ENCODE results near the gene GSTT2B.
A peak's percentile ranks its signal among the peaks of the same experiment; 100 is the strongest.
"Not testable (repeated sequence)": the region's sequence is repeated elsewhere in the genome, so short reads cannot be mapped to it uniquely, and the experiment has no call there.

The GSTT2B gene

GRCh38 chr22:23961084-23961771, at the start of gene GSTT2B:
GSTT2B (minus strand) TSS chr22:23961195; CDS start chr22:23961131, 64 bp downstream.
- H3K36me3 Mint-ChIP-seq, H3K9me3 Mint-ChIP-seq, H3K27ac Mint-ChIP-seq, ATAC-seq, H3K4me3 Mint-ChIP-seq, H3K27me3 Mint-ChIP-seq, H3K4me1 Mint-ChIP-seq: not testable (repeated sequence)

GRCh38 chr22:24010018-24010391, 49.0 kb upstream of the GSTT2B start:
- Mint-ChIP-seq H3K27ac (peak overlapping the region; percentile 83), H3K4me3 (no peak overlapping the region), H3K36me3 (no peaks in the 10 kb centered on the region), H3K9me3 (no peaks in the 10 kb centered on the region), H3K27me3 (no peaks in the 10 kb centered on the region), H3K4me1 (peaks cover 16% of the 10 kb centered on the region)
- ATAC-seq: no peak

GRCh38 chr22:24009227-24010017, 48.4 kb upstream of the GSTT2B start:
- Mint-ChIP-seq H3K4me3 (no peak overlapping the region), H3K9me3 (no peaks in the 10 kb centered on the region), H3K27ac (no peak overlapping the region), H3K36me3 (no peaks in the 10 kb centered on the region), H3K4me1 (peaks cover 11% of the 10 kb centered on the region), H3K27me3 (no peaks in the 10 kb centered on the region)
- no peak for ATAC-seq

GRCh38 chr22:24008381-24009226, 47.6 kb upstream of the GSTT2B start:
- no peak for ATAC-seq
- Mint-ChIP-seq H3K27me3 (peaks cover under 1% of the 10 kb centered on the region), H3K4me1 (peaks cover 5% of the 10 kb centered on the region), H3K36me3 (no peaks in the 10 kb centered on the region), H3K9me3 (no peaks in the 10 kb centered on the region), H3K27ac (no peak overlapping the region), H3K4me3 (no peak overlapping the region)

- Mint-ChIP-seq H3K27ac (no peak overlapping the region), H3K4me3 (no peak overlapping the region), H3K27me3 (peaks cover 6% of the 10 kb centered on the region), H3K4me1 (no peaks in the 10 kb centered on the region), H3K9me3 (no peaks in the 10 kb centered on the region), H3K36me3 (no peaks in the 10 kb centered on the region)
- no peak for ATAC-seq
These were observed 47.0 kb upstream of the GSTT2B start for GRCh38 chr22:24008022-24008283.

- Mint-ChIP-seq H3K9me3 (no peaks in the 10 kb centered on the region), H3K27me3 (peaks cover 7% of the 10 kb centered on the region), H3K4me1 (no peaks in the 10 kb centered on the region), H3K27ac (no peak overlapping the region), H3K36me3 (no peaks in the 10 kb centered on the region), H3K4me3 (no peak overlapping the region)
- no peak for ATAC-seq
These were observed 46.4 kb upstream of the GSTT2B start for GRCh38 chr22:24007253-24008021.

- no peaks in the 10 kb centered on the region for H3K4me1 Mint-ChIP-seq
- peaks cover 13% of the 10 kb centered on the region for H3K27me3 Mint-ChIP-seq
- no peaks in the 10 kb centered on the region for H3K36me3 Mint-ChIP-seq
- no peak for ATAC-seq
- H3K27ac Mint-ChIP-seq: no peak overlapping the region
- no peak overlapping the region for H3K4me3 Mint-ChIP-seq
- no peaks in the 10 kb centered on the region for H3K9me3 Mint-ChIP-seq
These were observed 45.9 kb upstream of the GSTT2B start for GRCh38 chr22:24006914-24007214.

GRCh38 chr22:24006207-24006913, 45.4 kb upstream of the GSTT2B start:
- ATAC-seq: no peak
- H3K36me3 Mint-ChIP-seq: no peaks in the 10 kb centered on the region
- peaks cover 18% of the 10 kb centered on the region for H3K27me3 Mint-ChIP-seq
- no peaks in the 10 kb centered on the region for H3K4me1 Mint-ChIP-seq
- no peak overlapping the region for H3K4me3 Mint-ChIP-seq
- H3K9me3 Mint-ChIP-seq: no peaks in the 10 kb centered on the region
- H3K27ac Mint-ChIP-seq: no peak overlapping the region

- Mint-ChIP-seq H3K4me3 (no peak within 1 kb of the TSS), H3K36me3 (no peaks in the 10 kb centered on the region), H3K27ac (no peak within 1 kb of the TSS), H3K9me3 (no peaks in the 10 kb centered on the region), H3K27me3 (peaks cover 20% of the 10 kb centered on the region), H3K4me1 (no peaks in the 10 kb centered on the region)
- no peak for ATAC-seq
These were observed 44.2 kb upstream of the GSTT2B start, which contains the start of gene GSTT4 for GRCh38 chr22:24005201-24005600. GSTT4 (minus strand) TSS chr22:24005453; CDS start chr22:24005356, 97 bp downstream.

- Mint-ChIP-seq H3K9me3 (no peaks in the 10 kb centered on the region), H3K4me1 (no peaks in the 10 kb centered on the region), H3K4me3 (no peak overlapping the region), H3K27me3 (peaks cover 20% of the 10 kb centered on the region), H3K36me3 (no peaks in the 10 kb centered on the region), H3K27ac (no peak overlapping the region)
- no peak for ATAC-seq
These were observed 42.9 kb upstream of the GSTT2B start for GRCh38 chr22:24003887-24004286.

GRCh38 chr22:24002851-24003250, 41.9 kb upstream of the GSTT2B start:
- no peaks in the 10 kb centered on the region for H3K36me3 Mint-ChIP-seq
- peaks cover 20% of the 10 kb centered on the region for H3K27me3 Mint-ChIP-seq
- no peaks in the 10 kb centered on the region for H3K9me3 Mint-ChIP-seq
- H3K27ac Mint-ChIP-seq: no peak overlapping the region
- H3K4me3 Mint-ChIP-seq: no peak overlapping the region
- no peaks in the 10 kb centered on the region for H3K4me1 Mint-ChIP-seq
- ATAC-seq: no peak

GRCh38 chr22:24002272-24002671, 41.3 kb upstream of the GSTT2B start:
- H3K36me3 Mint-ChIP-seq: no peaks in the 10 kb centered on the region
- no peaks in the 10 kb centered on the region for H3K9me3 Mint-ChIP-seq
- H3K27me3 Mint-ChIP-seq: peaks cover 20% of the 10 kb centered on the region
- ATAC-seq: no peak
- no peak overlapping the region for H3K27ac Mint-ChIP-seq
- H3K4me1 Mint-ChIP-seq: no peaks in the 10 kb centered on the region
- no peak overlapping the region for H3K4me3 Mint-ChIP-seq

GRCh38 chr22:24001314-24001713, 40.3 kb upstream of the GSTT2B start:
- Mint-ChIP-seq H3K27me3 (peaks cover 20% of the 10 kb centered on the region), H3K4me3 (no peak overlapping the region), H3K36me3 (no peaks in the 10 kb centered on the region), H3K27ac (no peak overlapping the region), H3K4me1 (peaks cover 2% of the 10 kb centered on the region), H3K9me3 (no peaks in the 10 kb centered on the region)
- ATAC-seq: no peak

GRCh38 chr22:23999779-24000178, 38.8 kb upstream of the GSTT2B start:
- H3K27me3 Mint-ChIP-seq: peaks cover 20% of the 10 kb centered on the region
- not testable (repeated sequence) for H3K36me3 Mint-ChIP-seq, H3K4me1 Mint-ChIP-seq, H3K4me3 Mint-ChIP-seq, H3K27ac Mint-ChIP-seq, ATAC-seq, H3K9me3 Mint-ChIP-seq

Data from stimulated activated memory B cell treated with anti-CD40 and anti-IgM and Interleukin-4, amounts not matched to agents 10 μg/mL and 1 μg/mL and 100 μg/mL, for 72 hours (primary cell).